Activated naive CD4-positive, alpha-beta T cell treated with anti-CD3 and anti-CD28 coated beads, Interleukin-2, amount 10 ng/mL, durations not matched to agents 7 days and 5 days (primary cell): ENCODE data around the gene MS4A4E.
A peak's percentile ranks its signal among the peaks of the same experiment; 100 is the strongest.
"Not testable (repeated sequence)": the region's sequence is repeated elsewhere in the genome, so short reads cannot be mapped to it uniquely, and the experiment has no call there.

ENCODE experiments used
- CTCF ChIA-PET: fragments of 350-600 bp; sonication (Branson Sonifier 250); formaldehyde crosslinking; loops from one replicate; lab custom pipeline; 2021; ENCODE audit warnings: antibody characterized with exemption; lab: Charles Lee
- DNase-seq: peaks from one replicate; pipeline ENCODE4 v3.0.0-alpha.2; 2020
- H3K27ac Mint-ChIP-seq: one replicate; pipeline ENCODE4 v1.8.0; 2021; ENCODE audit warnings: mild to moderate bottlenecking, moderate library complexity, mixed read lengths
- H3K27me3 Mint-ChIP-seq: one replicate; pipeline ENCODE4 v1.8.0; 2021; ENCODE audit warnings: mild to moderate bottlenecking, mixed read lengths
- H3K36me3 Mint-ChIP-seq: one replicate; pipeline ENCODE4 v1.8.0; 2021; ENCODE audit warnings: mixed read lengths
- H3K4me1 Mint-ChIP-seq: one replicate; pipeline ENCODE4 v1.8.0; 2021; ENCODE audit warnings: mixed read lengths
- H3K4me3 Mint-ChIP-seq: one replicate; pipeline ENCODE4 v1.8.0; 2021; ENCODE audit warnings: mild to moderate bottlenecking, moderate library complexity, mixed read lengths
- H3K9me3 Mint-ChIP-seq: one replicate; pipeline ENCODE4 v1.8.0; 2021; ENCODE audit warnings: mixed read lengths

Gene MS4A4E

GRCh38 chr11:60206616-60207015 is 36.3 kb downstream of the MS4A4E start:
- no peak overlapping the region for H3K27ac Mint-ChIP-seq
- CTCF ChIA-PET = interaction anchor here (0.6 kb wide), 1 partner anchor 14 kb away, joined by 4 read pairs; no protein-coding TSS in a partner anchor
- no peak for DNase-seq
- H3K4me3 Mint-ChIP-seq = no peak overlapping the region
- H3K36me3 Mint-ChIP-seq = no peaks in the 10 kb centered on the region
- peaks cover 2% of the 10 kb centered on the region for H3K9me3 Mint-ChIP-seq
- H3K27me3 Mint-ChIP-seq = no peaks in the 10 kb centered on the region
- H3K4me1 Mint-ChIP-seq = no peaks in the 10 kb centered on the region

GRCh38 chr11:60204922-60205321 is 38.0 kb downstream of the MS4A4E start:
- no peaks in the 10 kb centered on the region for H3K27me3 Mint-ChIP-seq
- DNase-seq = no peak
- H3K36me3 Mint-ChIP-seq = no peaks in the 10 kb centered on the region
- no peaks in the 10 kb centered on the region for H3K4me1 Mint-ChIP-seq
- peaks cover 2% of the 10 kb centered on the region for H3K9me3 Mint-ChIP-seq
- H3K27ac Mint-ChIP-seq = no peak overlapping the region
- H3K4me3 Mint-ChIP-seq = no peak overlapping the region
- CTCF ChIA-PET = no interaction called here

GRCh38 chr11:60201334-60201733 is 41.6 kb downstream of the MS4A4E start:
- H3K4me3 Mint-ChIP-seq, DNase-seq, H3K27ac Mint-ChIP-seq, H3K4me1 Mint-ChIP-seq, H3K36me3 Mint-ChIP-seq, H3K27me3 Mint-ChIP-seq, CTCF ChIA-PET, H3K9me3 Mint-ChIP-seq: not testable (repeated sequence)

GRCh38 chr11:60197442-60197841 is 45.5 kb downstream of the MS4A4E start:
- Mint-ChIP-seq H3K4me3 (no peak overlapping the region), H3K27ac (no peak overlapping the region), H3K36me3 (no peaks in the 10 kb centered on the region), H3K4me1 (no peaks in the 10 kb centered on the region), H3K9me3 (peaks cover 2% of the 10 kb centered on the region), H3K27me3 (peaks cover 5% of the 10 kb centered on the region)
- CTCF ChIA-PET = interaction anchor here (1.2 kb wide), 1 partner anchor 375 kb away, joined by 3 read pairs; no protein-coding TSS in a partner anchor
- DNase-seq = no peak

- H3K9me3 Mint-ChIP-seq = peaks cover 1% of the 10 kb centered on the region
- no peak for DNase-seq
- no peak overlapping the region for H3K4me3 Mint-ChIP-seq
- no peaks in the 10 kb centered on the region for H3K4me1 Mint-ChIP-seq
- no peak overlapping the region for H3K27ac Mint-ChIP-seq
- no peaks in the 10 kb centered on the region for H3K36me3 Mint-ChIP-seq
- H3K27me3 Mint-ChIP-seq = peaks cover 5% of the 10 kb centered on the region
- CTCF ChIA-PET = interaction anchor here (0.7 kb wide), 1 partner anchor 373 kb away, joined by 3 read pairs; no protein-coding TSS in a partner anchor
Observed at GRCh38 chr11:60195923-60196368, 47.0 kb downstream of the MS4A4E start.

- DNase-seq = no peak
- Mint-ChIP-seq H3K27ac (no peak overlapping the region), H3K4me3 (no peak overlapping the region), H3K27me3 (peaks cover 5% of the 10 kb centered on the region), H3K36me3 (no peaks in the 10 kb centered on the region), H3K9me3 (peaks cover 1% of the 10 kb centered on the region), H3K4me1 (no peaks in the 10 kb centered on the region)
- CTCF ChIA-PET = no interaction called here
Observed at GRCh38 chr11:60194511-60194910, 48.4 kb downstream of the MS4A4E start.

GRCh38 chr11:60193687-60194433 is 49.1 kb downstream of the MS4A4E start:
- peak; percentile 68 for DNase-seq
- Mint-ChIP-seq H3K27ac (no peak overlapping the region), H3K27me3 (peaks cover 5% of the 10 kb centered on the region), H3K4me1 (no peaks in the 10 kb centered on the region), H3K9me3 (peaks cover 1% of the 10 kb centered on the region), H3K4me3 (no peak overlapping the region), H3K36me3 (no peaks in the 10 kb centered on the region)
- CTCF ChIA-PET = interaction anchor here (0.9 to 1.1 kb wide), 2 partner anchors 11 to 151 kb away, joined by 3 read pairs; partner anchors contain the start of gene MS4A6A

GRCh38 chr11:60192564-60192963 is 50.4 kb downstream of the MS4A4E start:
- not testable (repeated sequence) for H3K4me1 Mint-ChIP-seq, H3K36me3 Mint-ChIP-seq, H3K27me3 Mint-ChIP-seq, H3K9me3 Mint-ChIP-seq, DNase-seq, H3K4me3 Mint-ChIP-seq, H3K27ac Mint-ChIP-seq
- CTCF ChIA-PET = interaction anchor here (0.7 to 1.1 kb wide), 2 partner anchors 10 to 14 kb away, joined by 3 to 4 read pairs; partner anchors contain the start of gene MS4A6A

GRCh38 chr11:60188481-60188880 is 54.5 kb downstream of the MS4A4E start:
- H3K36me3 Mint-ChIP-seq, CTCF ChIA-PET, H3K4me3 Mint-ChIP-seq, H3K27ac Mint-ChIP-seq, H3K9me3 Mint-ChIP-seq, H3K4me1 Mint-ChIP-seq, DNase-seq: not testable (repeated sequence)
- H3K27me3 Mint-ChIP-seq = peaks cover 16% of the 10 kb centered on the region

GRCh38 chr11:60186128-60186527 is 56.8 kb downstream of the MS4A4E start:
- CTCF ChIA-PET, H3K36me3 Mint-ChIP-seq, H3K4me1 Mint-ChIP-seq, H3K4me3 Mint-ChIP-seq, DNase-seq, H3K9me3 Mint-ChIP-seq, H3K27ac Mint-ChIP-seq: not testable (repeated sequence)
- H3K27me3 Mint-ChIP-seq = peaks cover 17% of the 10 kb centered on the region

- H3K4me1 Mint-ChIP-seq, CTCF ChIA-PET, H3K27ac Mint-ChIP-seq, H3K36me3 Mint-ChIP-seq, DNase-seq, H3K9me3 Mint-ChIP-seq, H3K4me3 Mint-ChIP-seq: not testable (repeated sequence)
- peaks cover 17% of the 10 kb centered on the region for H3K27me3 Mint-ChIP-seq
Observed at GRCh38 chr11:60185512-60185827, 57.5 kb downstream of the MS4A4E start.

- H3K4me1 Mint-ChIP-seq = no peaks in the 10 kb centered on the region
- H3K27ac Mint-ChIP-seq = no peak overlapping the region
- DNase-seq = no peak
- H3K9me3 Mint-ChIP-seq = no peaks in the 10 kb centered on the region
- no peak overlapping the region for H3K4me3 Mint-ChIP-seq
- H3K27me3 Mint-ChIP-seq = peaks cover 17% of the 10 kb centered on the region
- CTCF ChIA-PET = no interaction called here
- no peaks in the 10 kb centered on the region for H3K36me3 Mint-ChIP-seq
Observed at GRCh38 chr11:60184824-60185511, 58.0 kb downstream of the MS4A4E start.

GRCh38 chr11:60183591-60184205 is 59.2 kb downstream of the MS4A4E start:
- peaks cover 17% of the 10 kb centered on the region for H3K27me3 Mint-ChIP-seq
- no peak overlapping the region for H3K27ac Mint-ChIP-seq
- H3K4me1 Mint-ChIP-seq = no peaks in the 10 kb centered on the region
- H3K36me3 Mint-ChIP-seq = no peaks in the 10 kb centered on the region
- H3K4me3 Mint-ChIP-seq = no peak overlapping the region
- CTCF ChIA-PET = no interaction called here
- no peak for DNase-seq
- no peaks in the 10 kb centered on the region for H3K9me3 Mint-ChIP-seq

- Mint-ChIP-seq H3K4me1 (no peaks in the 10 kb centered on the region), H3K36me3 (no peaks in the 10 kb centered on the region), H3K9me3 (no peaks in the 10 kb centered on the region), H3K27me3 (peaks cover 14% of the 10 kb centered on the region), H3K4me3 (no peak within 1 kb of the TSS), H3K27ac (no peak within 1 kb of the TSS)
- no peak for DNase-seq
- CTCF ChIA-PET = interaction anchor here (1.2 kb wide), 1 partner anchor 10 kb away, joined by 3 read pairs; no protein-coding TSS in a partner anchor
Observed at GRCh38 chr11:60182541-60183330, 60.2 kb downstream of the MS4A4E start, which contains the start of gene MS4A6A. TSS of gene MS4A6A (minus strand) at chr11:60183083. CDS start at chr11:60181727, 1,356 bp downstream.
